Ishikawa (cell line): ENCODE results near the gene DSTYK.

ENCODE experiments used
- CREB1 ChIP-seq: IDR thresholded peaks from 2 replicates; pipeline ENCODE4 v1.6.1; 2012; ENCODE audit warnings: low read depth
- EGR1 ChIP-seq: IDR thresholded peaks from 2 replicates; pipeline ENCODE4 v1.6.1; 2012
- EP300 ChIP-seq: IDR thresholded peaks from 2 replicates; pipeline ENCODE4 v1.6.1; 2012; ENCODE audit warnings: borderline replicate concordance
- NFIC ChIP-seq: IDR thresholded peaks from 2 replicates; pipeline ENCODE4 v1.6.1; 2012
- RAD21 ChIP-seq: IDR thresholded peaks from 2 replicates; pipeline ENCODE4 v1.6.1; 2012; ENCODE audit warnings: low read depth
- REST ChIP-seq: IDR thresholded peaks from 2 replicates; pipeline ENCODE4 v1.6.1; 2012; ENCODE audit warnings: low read depth, mild to moderate bottlenecking
- TAF1 ChIP-seq: IDR thresholded peaks from 2 replicates; pipeline ENCODE4 v1.6.1; 2012; ENCODE audit warnings: low read depth, mild to moderate bottlenecking
- TCF12 ChIP-seq: IDR thresholded peaks from 2 replicates; pipeline ENCODE4 v1.6.1; 2012; ENCODE audit warnings: low read depth
- TEAD4 ChIP-seq: IDR thresholded peaks from 2 replicates; pipeline ENCODE4 v1.6.1; 2012
- USF1 ChIP-seq: IDR thresholded peaks from 2 replicates; pipeline ENCODE4 v1.6.1; 2012
- YY1 ChIP-seq: IDR thresholded peaks from 2 replicates; pipeline ENCODE4 v1.6.1; 2012; ENCODE audit warnings: low read depth

GRCh38 chr1:205240118-205240517 is 28.6 kb upstream of the DSTYK start:
- TF ChIP-seq EP300 = no peak
- TF ChIP-seq TEAD4 = no peak
- TF ChIP-seq TAF1 = no peak
- TF ChIP-seq TCF12 = no peak
- no peak for TF ChIP-seq EGR1
- no peak for TF ChIP-seq REST
- TF ChIP-seq YY1 = no peak
- TF ChIP-seq NFIC = no peak
- no peak for TF ChIP-seq USF1
- TF ChIP-seq CREB1 = no peak
- no peak for TF ChIP-seq RAD21
